Activated CD4-positive, alpha-beta memory T cell treated with anti-CD3 and anti-CD28 coated beads, Interleukin-2, amount 10 ng/mL, durations not matched to agents 7 days and 5 days (primary cell): ENCODE data around the gene GPR89B. TPM values are rescaled to one million over a fixed set of nuclear protein-coding genes. Genes with fewer than 3 reads are reported as not detected.
"Not testable (repeated sequence)": the region's sequence is repeated elsewhere in the genome, so short reads cannot be mapped to it uniquely, and the experiment has no call there.

Source experiments
- CTCF ChIA-PET: fragments of 350-600 bp; sonication (Branson Sonifier 250); formaldehyde crosslinking; loops from one replicate; lab custom pipeline; 2021; ENCODE audit warnings: antibody characterized with exemption, inconsistent platforms; lab: Charles Lee
- POLR2A ChIA-PET: fragments of 350-600 bp; sonication (Branson Sonifier 250); formaldehyde crosslinking; loops from one replicate; lab custom pipeline; 2021; ENCODE audit warnings: antibody characterized with exemption; lab: Charles Lee
- DNase-seq: peaks from one replicate; pipeline ENCODE4 v3.0.0-alpha.2; 2020
- H3K27ac Mint-ChIP-seq: one replicate; pipeline ENCODE4 v1.8.0; 2021; ENCODE audit warnings: mild to moderate bottlenecking, mixed read lengths
- H3K27me3 Mint-ChIP-seq: one replicate; pipeline ENCODE4 v1.8.0; 2021; ENCODE audit warnings: mixed read lengths
- H3K36me3 Mint-ChIP-seq: one replicate; pipeline ENCODE4 v1.8.0; 2021; ENCODE audit warnings: low read depth, mixed read lengths
- H3K4me1 Mint-ChIP-seq: one replicate; pipeline ENCODE4 v1.8.0; 2021; ENCODE audit warnings: mixed read lengths
- H3K4me3 Mint-ChIP-seq: one replicate; pipeline ENCODE4 v1.8.0; 2021; ENCODE audit warnings: mild to moderate bottlenecking, mixed read lengths
- H3K9me3 Mint-ChIP-seq: one replicate; pipeline ENCODE4 v1.8.0; 2021; ENCODE audit warnings: mixed read lengths
- total RNA-seq, 2 experiments: library from RNA; stranded (reverse); gene quantifications; one replicate each; pipeline ENCODE4 v1.2.3, GENCODE V29; 2021

Gene GPR89B
- total RNA-seq, 2 experiments from 2014 or later, result 23.8 to 25.7 TPM

- CTCF ChIA-PET, H3K4me1 Mint-ChIP-seq, POLR2A ChIA-PET, H3K36me3 Mint-ChIP-seq, H3K4me3 Mint-ChIP-seq, H3K27ac Mint-ChIP-seq, H3K27me3 Mint-ChIP-seq, DNase-seq, H3K9me3 Mint-ChIP-seq: not testable (repeated sequence)
These were observed 36.4 kb downstream of the GPR89B start for GRCh38 chr1:147964575-147964974.

- DNase-seq, H3K4me1 Mint-ChIP-seq, H3K27ac Mint-ChIP-seq, H3K27me3 Mint-ChIP-seq, POLR2A ChIA-PET, H3K9me3 Mint-ChIP-seq, H3K36me3 Mint-ChIP-seq, CTCF ChIA-PET, H3K4me3 Mint-ChIP-seq: not testable (repeated sequence)
These were observed 38.4 kb downstream of the GPR89B start for GRCh38 chr1:147966657-147967056.

GRCh38 chr1:147978896-147979651 lies 50.9 kb downstream of the GPR89B start:
- H3K4me1 Mint-ChIP-seq, CTCF ChIA-PET, H3K9me3 Mint-ChIP-seq, DNase-seq, H3K4me3 Mint-ChIP-seq, POLR2A ChIA-PET, H3K27ac Mint-ChIP-seq, H3K27me3 Mint-ChIP-seq: not testable (repeated sequence)
- peaks cover 27% of the 10 kb centered on the region for H3K36me3 Mint-ChIP-seq

DNA sequence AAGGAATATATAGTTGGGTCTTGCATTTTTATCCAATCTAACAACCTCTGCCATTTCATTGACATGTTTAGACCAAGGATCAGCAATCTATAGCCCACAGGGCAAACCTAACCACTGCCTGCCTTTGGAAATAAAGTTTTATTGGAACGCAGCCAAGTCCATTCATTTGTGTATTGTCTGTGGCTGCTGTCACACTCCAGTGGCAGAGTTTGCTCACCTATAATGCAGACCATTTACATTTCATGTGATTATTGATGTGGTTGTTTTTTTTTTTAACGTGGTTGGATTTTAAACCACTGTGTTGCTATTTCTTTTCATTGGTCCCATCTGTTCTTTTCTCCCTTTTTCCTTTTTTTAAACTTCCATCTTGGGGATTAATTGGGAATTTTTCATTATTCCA lies 57.2 kb downstream of the GPR89B start:
- DNase-seq, CTCF ChIA-PET, H3K27me3 Mint-ChIP-seq, H3K4me1 Mint-ChIP-seq, H3K27ac Mint-ChIP-seq, H3K4me3 Mint-ChIP-seq, POLR2A ChIA-PET, H3K9me3 Mint-ChIP-seq: not testable (repeated sequence)
- H3K36me3 Mint-ChIP-seq, result peaks cover 21% of the 10 kb centered on the region

DNA sequence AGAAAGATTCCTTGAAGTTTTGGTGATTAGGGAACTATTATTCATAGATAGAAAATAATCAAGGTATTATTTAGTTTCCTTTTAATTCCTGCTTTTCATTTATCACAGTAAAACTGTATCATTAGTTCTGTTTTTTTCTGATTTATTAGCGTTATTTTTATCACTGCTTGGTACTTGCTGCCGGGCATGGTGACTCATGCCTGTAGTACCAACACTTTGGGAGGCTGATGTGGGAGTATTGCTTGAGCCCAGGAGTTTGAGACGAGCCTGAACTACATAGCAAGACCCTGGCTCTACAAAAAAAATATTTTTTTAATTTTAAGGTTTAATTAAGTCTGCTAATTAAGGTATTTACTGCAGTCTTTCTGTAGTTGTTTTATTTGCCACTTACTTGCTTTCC lies 59.7 kb downstream of the GPR89B start:
- DNase-seq, H3K9me3 Mint-ChIP-seq, H3K27ac Mint-ChIP-seq, H3K27me3 Mint-ChIP-seq, POLR2A ChIA-PET, H3K4me3 Mint-ChIP-seq, CTCF ChIA-PET, H3K4me1 Mint-ChIP-seq: not testable (repeated sequence)
- H3K36me3 Mint-ChIP-seq, result peaks cover 20% of the 10 kb centered on the region

DNA sequence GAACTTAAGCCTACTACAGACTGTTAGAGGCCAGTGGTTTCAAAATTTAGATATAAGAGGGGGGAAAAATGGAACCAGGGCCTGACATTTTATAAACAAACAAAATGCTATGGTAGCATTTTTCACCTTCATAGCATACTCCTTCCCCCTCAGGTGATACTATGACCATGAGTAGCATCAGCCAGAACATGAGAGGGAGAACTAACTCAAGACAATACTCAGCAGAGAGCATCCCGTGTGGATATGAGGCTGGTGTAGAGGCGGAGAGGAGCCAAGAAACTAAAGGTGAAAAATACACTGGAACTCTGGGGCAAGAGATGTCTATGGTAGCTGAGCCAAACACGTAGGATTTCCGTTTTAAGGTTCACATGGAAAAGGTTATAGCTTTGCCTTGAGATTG lies 64.7 kb downstream of the GPR89B start:
- peaks cover 14% of the 10 kb centered on the region for H3K4me1 Mint-ChIP-seq
- not testable (repeated sequence) for H3K4me3 Mint-ChIP-seq, H3K27ac Mint-ChIP-seq

DNA sequence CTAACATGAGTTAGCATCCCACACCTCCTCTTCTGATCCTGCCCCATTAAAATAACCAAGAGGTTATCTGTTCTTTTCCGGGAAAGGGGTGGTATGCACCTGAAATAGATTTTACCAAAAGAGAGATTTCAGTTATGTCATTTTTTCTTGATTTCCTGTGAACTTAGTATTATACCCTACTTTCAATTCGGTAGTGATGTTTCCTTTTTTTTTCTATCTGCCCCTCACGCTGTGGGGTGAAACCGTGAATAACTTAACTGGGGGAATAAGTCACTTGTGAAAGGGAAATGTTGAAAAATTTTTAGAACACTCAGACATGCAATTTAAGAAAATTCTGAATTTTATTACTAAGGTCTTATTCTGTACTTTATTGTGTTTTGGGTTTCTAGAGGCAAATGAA lies 65.2 kb downstream of the GPR89B start:
- H3K4me3 Mint-ChIP-seq, H3K27me3 Mint-ChIP-seq, CTCF ChIA-PET, H3K9me3 Mint-ChIP-seq, POLR2A ChIA-PET, DNase-seq, H3K27ac Mint-ChIP-seq: not testable (repeated sequence)
- H3K4me1 Mint-ChIP-seq, result peaks cover 17% of the 10 kb centered on the region
- peaks cover 25% of the 10 kb centered on the region for H3K36me3 Mint-ChIP-seq

More for the DNA sequence above, 64.7 kb downstream of the GPR89B start:
- H3K9me3 Mint-ChIP-seq, DNase-seq, H3K27me3 Mint-ChIP-seq, POLR2A ChIA-PET, CTCF ChIA-PET: not testable (repeated sequence)
- peaks cover 25% of the 10 kb centered on the region for H3K36me3 Mint-ChIP-seq

DNA sequence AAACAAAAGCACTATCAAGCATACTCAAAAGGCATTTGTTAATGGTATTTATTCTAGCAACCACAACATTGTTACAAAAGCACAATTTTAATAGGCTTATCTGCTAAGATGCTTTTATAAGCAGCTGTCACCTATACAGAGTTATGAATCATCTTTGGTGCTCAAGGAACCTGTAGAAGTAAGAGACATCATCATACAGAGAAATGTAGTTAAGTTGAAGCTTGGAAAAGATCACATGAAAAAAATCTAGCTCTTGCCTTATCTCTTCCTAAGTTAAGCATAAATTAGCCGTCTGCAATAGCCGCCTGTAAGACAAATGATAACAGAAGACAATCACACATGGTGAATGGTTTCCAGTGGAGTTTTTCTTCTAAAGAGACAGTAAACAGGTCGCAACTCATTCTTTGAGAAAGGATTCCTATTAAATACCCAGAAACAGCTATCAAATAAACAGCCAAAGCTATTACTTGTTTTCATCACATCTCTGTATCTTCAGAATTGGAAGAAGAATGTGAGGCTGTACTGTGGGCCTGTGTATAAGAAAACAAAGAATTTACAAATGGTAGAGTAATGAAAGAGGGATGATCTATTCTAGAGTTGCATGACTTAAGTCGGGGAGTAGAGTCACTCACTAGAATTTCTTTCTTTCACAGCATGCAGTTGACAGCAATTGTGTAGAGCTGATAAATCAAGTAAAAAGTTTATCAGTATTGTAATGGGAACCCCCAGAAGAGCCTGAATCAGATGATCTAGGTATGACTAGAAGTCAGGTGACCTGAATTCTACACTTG lies 65.8 kb downstream of the GPR89B start:
- Mint-ChIP-seq H3K36me3 (peaks cover 25% of the 10 kb centered on the region), H3K4me1 (peaks cover 19% of the 10 kb centered on the region)
- CTCF ChIA-PET, H3K4me3 Mint-ChIP-seq, POLR2A ChIA-PET, H3K9me3 Mint-ChIP-seq, H3K27me3 Mint-ChIP-seq, H3K27ac Mint-ChIP-seq, DNase-seq: not testable (repeated sequence)

- H3K27ac Mint-ChIP-seq, CTCF ChIA-PET, DNase-seq, H3K27me3 Mint-ChIP-seq, POLR2A ChIA-PET, H3K9me3 Mint-ChIP-seq, H3K4me3 Mint-ChIP-seq: not testable (repeated sequence)
- Mint-ChIP-seq H3K36me3 (peaks cover 17% of the 10 kb centered on the region), H3K4me1 (peaks cover 18% of the 10 kb centered on the region)
These were observed 67.9 kb downstream of the GPR89B start for GRCh38 chr1:147996088-147996487.

- CTCF ChIA-PET, H3K9me3 Mint-ChIP-seq, H3K36me3 Mint-ChIP-seq, POLR2A ChIA-PET, DNase-seq, H3K4me3 Mint-ChIP-seq, H3K27ac Mint-ChIP-seq, H3K4me1 Mint-ChIP-seq: not testable (repeated sequence)
- peaks cover 13% of the 10 kb centered on the region for H3K27me3 Mint-ChIP-seq
These were observed 79.5 kb downstream of the GPR89B start for GRCh38 chr1:148007724-148008123.

DNA sequence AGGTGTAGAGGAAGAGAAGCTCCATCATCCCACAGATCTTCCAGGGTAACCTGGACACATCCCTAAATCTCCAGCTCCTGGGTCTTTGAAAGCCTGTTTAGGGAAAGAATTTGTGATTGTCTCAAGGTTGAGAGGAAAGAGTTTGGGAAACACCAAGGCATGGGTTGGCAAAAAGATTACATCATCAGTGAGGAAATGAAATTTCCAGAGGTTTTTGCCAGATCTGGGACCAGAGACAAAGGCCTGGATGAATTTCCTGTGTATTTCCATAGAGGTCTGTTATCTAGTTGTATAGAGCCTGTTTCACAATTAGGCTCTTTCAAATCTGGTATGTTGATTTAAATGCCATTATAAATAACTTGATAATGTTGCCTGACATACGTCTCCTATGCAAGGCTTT lies 82.3 kb downstream of the GPR89B start:
- ChIA-PET POLR2A (no interaction called here), CTCF (no interaction called here)
- Mint-ChIP-seq H3K4me3 (no peak overlapping the region), H3K36me3 (no peaks in the 10 kb centered on the region), H3K27ac (no peak overlapping the region), H3K9me3 (no peaks in the 10 kb centered on the region), H3K27me3 (peaks cover 31% of the 10 kb centered on the region), H3K4me1 (peaks cover 12% of the 10 kb centered on the region)
- no peak for DNase-seq

- DNase-seq, CTCF ChIA-PET, POLR2A ChIA-PET, H3K27ac Mint-ChIP-seq, H3K4me3 Mint-ChIP-seq, H3K9me3 Mint-ChIP-seq, H3K36me3 Mint-ChIP-seq: not testable (repeated sequence)
- peaks cover 12% of the 10 kb centered on the region for H3K4me1 Mint-ChIP-seq
- H3K27me3 Mint-ChIP-seq, result peaks cover 37% of the 10 kb centered on the region
These were observed 85.2 kb downstream of the GPR89B start for GRCh38 chr1:148013177-148014144.
